ENCODE measurements around the gene SLC4A1.

DNA sequence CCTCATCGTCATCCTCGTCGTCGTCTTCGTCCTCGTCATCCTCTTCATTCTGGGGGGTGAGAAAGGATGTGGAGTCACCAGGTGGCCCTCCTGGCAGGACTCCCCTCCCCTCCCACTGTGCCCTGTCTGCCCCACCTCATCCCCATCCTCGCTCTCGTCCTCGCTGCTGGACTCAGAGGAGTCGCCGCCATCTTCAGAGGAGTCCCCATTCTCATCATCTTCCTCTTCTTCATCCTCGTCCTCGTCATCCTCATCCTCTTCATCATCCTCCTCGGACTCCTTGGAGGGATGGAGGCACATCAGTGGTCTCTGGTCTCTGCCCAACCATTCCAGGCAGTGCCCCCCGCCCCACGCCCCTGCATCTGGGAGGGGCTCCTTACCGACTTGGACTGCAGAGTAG lies 60.6 kb downstream of the SLC4A1 start:
- TF ChIP-seq, protein P1, sequence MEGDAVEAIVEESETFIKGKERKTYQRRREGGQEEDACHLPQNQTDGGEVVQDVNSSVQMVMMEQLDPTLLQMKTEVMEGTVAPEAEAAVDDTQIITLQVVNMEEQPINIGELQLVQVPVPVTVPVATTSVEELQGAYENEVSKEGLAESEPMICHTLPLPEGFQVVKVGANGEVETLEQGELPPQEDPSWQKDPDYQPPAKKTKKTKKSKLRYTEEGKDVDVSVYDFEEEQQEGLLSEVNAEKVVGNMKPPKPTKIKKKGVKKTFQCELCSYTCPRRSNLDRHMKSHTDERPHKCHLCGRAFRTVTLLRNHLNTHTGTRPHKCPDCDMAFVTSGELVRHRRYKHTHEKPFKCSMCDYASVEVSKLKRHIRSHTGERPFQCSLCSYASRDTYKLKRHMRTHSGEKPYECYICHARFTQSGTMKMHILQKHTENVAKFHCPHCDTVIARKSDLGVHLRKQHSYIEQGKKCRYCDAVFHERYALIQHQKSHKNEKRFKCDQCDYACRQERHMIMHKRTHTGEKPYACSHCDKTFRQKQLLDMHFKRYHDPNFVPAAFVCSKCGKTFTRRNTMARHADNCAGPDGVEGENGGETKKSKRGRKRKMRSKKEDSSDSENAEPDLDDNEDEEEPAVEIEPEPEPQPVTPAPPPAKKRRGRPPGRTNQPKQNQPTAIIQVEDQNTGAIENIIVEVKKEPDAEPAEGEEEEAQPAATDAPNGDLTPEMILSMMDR (IDR thresholded peaks at IDR 0.05), result no peak
- no peak for TF ChIP-seq POLR2A (IDR thresholded peaks at IDR 0.05)
